ENCODE data around the gene ZDHHC16.

DNA sequence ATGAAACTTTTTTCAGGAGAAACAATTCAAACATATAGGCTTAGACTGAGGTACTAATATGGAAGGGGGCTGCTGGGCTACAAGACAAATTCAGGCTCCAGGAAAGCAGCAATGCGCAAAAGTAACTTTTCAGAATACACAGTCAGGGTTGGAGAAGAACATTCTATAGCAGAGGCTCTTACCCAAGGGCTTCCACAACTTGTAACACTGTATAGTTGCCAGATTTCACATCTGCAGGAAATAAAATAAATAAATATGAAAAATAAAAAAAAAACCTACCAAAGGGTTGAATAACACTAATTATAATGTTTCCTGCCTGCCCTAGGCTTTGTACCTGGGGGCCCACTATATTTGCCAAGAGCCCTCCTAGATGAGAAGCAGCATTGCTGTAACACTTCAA is 37.9 kb downstream of the ZDHHC16 start:
- TF ChIP-seq POLR2A (IDR thresholded peaks at IDR 0.05): no peak
- TF ChIP-seq, protein P1, sequence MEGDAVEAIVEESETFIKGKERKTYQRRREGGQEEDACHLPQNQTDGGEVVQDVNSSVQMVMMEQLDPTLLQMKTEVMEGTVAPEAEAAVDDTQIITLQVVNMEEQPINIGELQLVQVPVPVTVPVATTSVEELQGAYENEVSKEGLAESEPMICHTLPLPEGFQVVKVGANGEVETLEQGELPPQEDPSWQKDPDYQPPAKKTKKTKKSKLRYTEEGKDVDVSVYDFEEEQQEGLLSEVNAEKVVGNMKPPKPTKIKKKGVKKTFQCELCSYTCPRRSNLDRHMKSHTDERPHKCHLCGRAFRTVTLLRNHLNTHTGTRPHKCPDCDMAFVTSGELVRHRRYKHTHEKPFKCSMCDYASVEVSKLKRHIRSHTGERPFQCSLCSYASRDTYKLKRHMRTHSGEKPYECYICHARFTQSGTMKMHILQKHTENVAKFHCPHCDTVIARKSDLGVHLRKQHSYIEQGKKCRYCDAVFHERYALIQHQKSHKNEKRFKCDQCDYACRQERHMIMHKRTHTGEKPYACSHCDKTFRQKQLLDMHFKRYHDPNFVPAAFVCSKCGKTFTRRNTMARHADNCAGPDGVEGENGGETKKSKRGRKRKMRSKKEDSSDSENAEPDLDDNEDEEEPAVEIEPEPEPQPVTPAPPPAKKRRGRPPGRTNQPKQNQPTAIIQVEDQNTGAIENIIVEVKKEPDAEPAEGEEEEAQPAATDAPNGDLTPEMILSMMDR (IDR thresholded peaks at IDR 0.05 in 8 of 11, conservative IDR thresholded peaks at IDR 0.05 in 3 of 11): no peak

Measured in spleen (tissue), 7 donors.